Stomach (tissue), 4 donors: Measurements from ENCODE around the gene KYNU.

Experiments
- CTCF ChIP-seq, 7 experiments: fragments of 450-650 bp in 4 of 7; fragments of 200-600 bp in 3 of 7; sonication (generic) in 3 of 7; IDR thresholded peaks; one replicate each; pipeline ENCODE4 v1.5.1; 2016 to 2019; ENCODE audit warnings: antibody characterized with exemption in 7 of 7, control low read depth in 2 of 7, mild to moderate bottlenecking in 1 of 7
- EP300 ChIP-seq: sonication (generic); formaldehyde crosslinking; IDR thresholded peaks from one replicate; pipeline ENCODE4 v1.6.1; 2017; ENCODE audit warnings: antibody characterized with exemption
- POLR2A ChIP-seq, 4 donors: fragments of 450-650 bp; IDR thresholded peaks; one replicate each; pipeline ENCODE4 v1.6.1; 2016; ENCODE audit warnings: antibody characterized with exemption in 4 of 4, control low read depth in 2 of 4, mild to moderate bottlenecking in 1 of 4, moderate library complexity in 1 of 4

GRCh38 chr2:142961202-142961601 is 83.7 kb downstream of the KYNU start:
- TF ChIP-seq POLR2A (IDR thresholded peaks at IDR 0.05) (no peak), CTCF (IDR thresholded peaks at IDR 0.05) (no peak), EP300 (no peak)
